GM23338 (cell line): ENCODE results near the gene CSF2RB. TPM values are rescaled to one million over a fixed set of nuclear protein-coding genes. Genes with fewer than 3 reads are reported as not detected.

Experiments used
- ATAC-seq: fragments of 200-7000 bp; cut with Tn5 transposase; 3 replicates; pipeline ENCODE4 v1.9.1; 2020
- DNase-seq: peaks from one replicate; pipeline ENCODE4 v3.0.0-alpha.2; 2015; ENCODE audit warnings: low spot score
- H2AFZ ChIP-seq: fragments of 200-600 bp; sonication (generic); 2 replicates; pipeline ENCODE4 v1.8.0; 2016; ENCODE audit warnings: antibody characterized with exemption, mild to moderate bottlenecking, moderate library complexity
- H3F3A ChIP-seq: fragments of 200-600 bp; sonication (generic); replicated peaks from 2 replicates; pipeline ENCODE4 v1.8.0; 2017; ENCODE audit warnings: antibody characterized with exemption, mixed run types, low read depth
- H3K27ac ChIP-seq: fragments of 200-600 bp; sonication (generic); 2 replicates; pipeline ENCODE4 v1.6.1; 2016; ENCODE audit warnings: low read depth
- H3K27me3 ChIP-seq: fragments of 200-600 bp; sonication (generic); 2 replicates; pipeline ENCODE4 v1.8.0; 2016; ENCODE audit warnings: mild to moderate bottlenecking, mixed run types, moderate library complexity; ENCODE audit not compliant: insufficient read depth
- H3K36me3 ChIP-seq: fragments of 200-600 bp; sonication (generic); 2 replicates; pipeline ENCODE4 v1.8.0; 2016; ENCODE audit warnings: mild to moderate bottlenecking; ENCODE audit not compliant: insufficient read depth
- H3K4me1 ChIP-seq: fragments of 200-600 bp; sonication (generic); 2 replicates; pipeline ENCODE4 v1.8.0; 2016; ENCODE audit warnings: mild to moderate bottlenecking, moderate library complexity; ENCODE audit not compliant: insufficient read depth
- H3K4me2 ChIP-seq: fragments of 200-600 bp; sonication (generic); 2 replicates; pipeline ENCODE4 v1.7.1; 2017; ENCODE audit warnings: mixed run types
- H3K4me3 ChIP-seq: fragments of 200-600 bp; sonication (generic); 2 replicates; pipeline ENCODE4 v1.6.1; 2016; ENCODE audit warnings: mixed run types
- H3K79me2 ChIP-seq: fragments of 200-600 bp; sonication (generic); replicated peaks from 2 replicates; pipeline ENCODE4 v1.8.0; 2017; ENCODE audit warnings: mild to moderate bottlenecking; ENCODE audit not compliant: insufficient read depth
- H3K9me2 ChIP-seq: fragments of 200-600 bp; sonication (generic); 2 replicates; pipeline ENCODE4 v1.8.0; 2017; ENCODE audit not compliant: insufficient read depth
- H4K20me1 ChIP-seq: fragments of 200-600 bp; sonication (generic); replicated peaks from 2 replicates; pipeline ENCODE4 v1.8.0; 2017; ENCODE audit warnings: mild to moderate bottlenecking; ENCODE audit not compliant: insufficient read depth
- H3K27ac Mint-ChIP-seq: 2 replicates; pipeline ENCODE4 v1.8.0; 2020; ENCODE audit warnings: inconsistent platforms, mild to moderate bottlenecking, moderate library complexity, mixed read lengths
- H3K27me3 Mint-ChIP-seq: 3 replicates; pipeline ENCODE4 v1.8.0; 2022; ENCODE audit warnings: low read depth, mild to moderate bottlenecking, moderate library complexity, mixed read lengths, inconsistent platforms; ENCODE audit not compliant: insufficient read depth, poor library complexity
- H3K36me3 Mint-ChIP-seq: 3 replicates; pipeline ENCODE4 v1.8.0; 2021; ENCODE audit warnings: low read depth, mild to moderate bottlenecking, inconsistent platforms, moderate library complexity, mixed read lengths
- H3K4me1 Mint-ChIP-seq: 3 replicates; pipeline ENCODE4 v1.8.0; 2020; ENCODE audit warnings: mild to moderate bottlenecking, inconsistent platforms, mixed read lengths
- H3K4me3 Mint-ChIP-seq: 3 replicates; pipeline ENCODE4 v1.8.0; 2021; ENCODE audit warnings: moderate library complexity, mild to moderate bottlenecking, inconsistent platforms, mixed read lengths
- H3K9me3 Mint-ChIP-seq: 3 replicates; pipeline ENCODE4 v1.8.0; 2020; ENCODE audit warnings: moderate library complexity, mild to moderate bottlenecking, inconsistent platforms, mixed read lengths
- STAT1 ChIP-seq: IDR thresholded peaks from one replicate; pipeline ENCODE4 v1.6.1; 2016; ENCODE audit warnings: antibody characterized with exemption; ENCODE audit not compliant: unreplicated experiment
- ZNF331 ChIP-seq: fragments of 250-450 bp; sonication (Bioruptor Pico); IDR thresholded peaks from 2 replicates; pipeline ENCODE4 v1.5.0; 2020; ENCODE audit warnings: low read depth, mild to moderate bottlenecking, moderate library complexity
- polyA plus RNA-seq: library from polyadenylated mRNA; unstranded; fragments of >200 nt; fragmentation: Nextera tagmentation; extraction: Ambion mirVana; gene quantifications from 2 replicates; pipeline ENCODE4 v1.2.1, GENCODE V29; 2016
- total RNA-seq: library from RNA; depleted of rRNA; stranded (reverse); fragments of >200 nt; shearing (Covaris generic); gene quantifications from 2 replicates; pipeline ENCODE4 v1.2.3, GENCODE V29; 2014
- TF ChIP-seq, protein P1 (sequence below): fragments of 250-450 bp; sonication (Bioruptor Pico); IDR thresholded peaks from 2 replicates; pipeline ENCODE4 v1.5.0; 2020; ENCODE audit warnings: mild to moderate bottlenecking, moderate library complexity

Gene CSF2RB
- total and polyA plus RNA-seq, 2 experiments from 2014 or later: not detected

DNA sequence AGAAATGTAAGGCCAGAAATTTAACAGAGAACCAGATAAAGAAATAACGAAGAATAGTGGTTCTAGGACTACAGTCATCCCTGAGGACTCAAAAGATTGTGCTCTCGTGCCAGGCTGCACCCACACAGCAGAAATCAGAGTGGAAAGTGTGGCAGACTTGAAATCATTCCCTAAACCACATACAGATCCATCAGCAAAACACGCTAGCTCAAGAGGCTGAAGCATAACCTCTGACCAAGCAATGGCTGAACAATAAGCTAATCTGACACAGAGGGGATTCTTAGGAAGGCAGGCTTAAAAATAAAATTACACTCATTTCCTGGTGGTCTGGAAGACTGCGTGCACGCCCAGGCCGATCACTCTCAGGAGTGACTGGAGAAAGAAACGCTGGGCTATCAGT, 33.7 kb upstream of the CSF2RB start:
- Histone ChIP-seq H3K4me3 (no peak overlapping the region), H3K79me2 (no peaks in the 10 kb centered on the region), H3F3A (no peaks in the 10 kb centered on the region), H2AFZ (no peak overlapping the region), H3K4me2 (no peak overlapping the region), H3K4me1 (peaks cover 3% of the 10 kb centered on the region; the same call in 1 of the 2 replicates), H3K36me3 (no peaks in the 10 kb centered on the region), H3K27ac (no peak overlapping the region), H3K9me2 (no peaks in the 10 kb centered on the region), H3K27me3 (no peaks in the 10 kb centered on the region), H4K20me1 (no peaks in the 10 kb centered on the region)
- Mint-ChIP-seq H3K9me3 (peaks cover 11% of the 10 kb centered on the region), H3K36me3 (peaks cover 7% of the 10 kb centered on the region; the same call in 2 of the 3 replicates), H3K27ac (no peak overlapping the region), H3K4me3 (no peak overlapping the region), H3K27me3 (peaks cover 6% of the 10 kb centered on the region), H3K4me1 (peaks cover 8% of the 10 kb centered on the region; the same call in 2 of the 3 replicates)
- DNase-seq (no peak), ATAC-seq (no peak)
- TF ChIP-seq ZNF331 (no peak), STAT1 (no peak)

DNA sequence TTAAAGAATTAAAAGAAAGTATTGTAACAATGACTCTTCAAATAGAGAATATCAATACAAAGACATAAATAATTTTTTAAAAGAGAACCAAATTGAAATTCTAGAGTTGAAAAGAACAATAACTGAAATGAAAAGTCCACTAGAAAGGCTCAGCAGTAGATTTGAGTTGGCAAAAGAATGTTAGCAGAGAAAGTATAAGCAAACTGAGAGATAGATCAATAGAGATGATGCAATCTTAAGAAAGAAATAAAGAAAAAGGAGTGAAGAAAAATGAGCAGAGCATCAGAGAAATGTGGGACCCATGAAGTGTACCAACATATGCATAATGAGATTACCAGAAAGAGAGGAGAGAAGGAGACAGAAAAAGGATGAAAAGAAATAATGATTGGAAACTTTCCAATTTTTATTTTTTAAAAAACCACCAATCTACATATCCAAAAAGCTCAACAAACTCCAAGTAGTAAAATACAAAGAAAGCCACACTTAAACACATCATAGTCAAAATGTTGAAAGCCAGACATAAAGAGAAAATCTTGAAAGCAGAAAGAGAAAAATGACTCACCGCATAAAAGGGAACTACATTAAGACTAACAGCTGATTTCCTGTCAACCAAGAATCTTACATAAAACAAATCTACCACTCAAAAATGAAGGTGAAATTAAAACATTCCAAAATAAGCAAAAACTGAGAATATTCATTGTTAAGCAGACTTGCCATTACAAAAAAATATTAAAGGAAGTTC, 31.8 kb upstream of the CSF2RB start:
- Histone ChIP-seq H3K27me3 (no peaks in the 10 kb centered on the region), H3K4me1 (peaks cover 6% of the 10 kb centered on the region), H3K36me3 (no peaks in the 10 kb centered on the region), H3K4me2 (no peak overlapping the region), H2AFZ (no peak overlapping the region), H3K9me2 (no peaks in the 10 kb centered on the region), H3K27ac (no peak overlapping the region), H4K20me1 (no peaks in the 10 kb centered on the region), H3K79me2 (no peaks in the 10 kb centered on the region), H3K4me3 (no peak overlapping the region), H3F3A (no peaks in the 10 kb centered on the region)
- Mint-ChIP-seq H3K4me3 (no peak overlapping the region), H3K36me3 (peaks cover 7% of the 10 kb centered on the region; the same call in 2 of the 3 replicates), H3K27ac (no peak overlapping the region), H3K4me1 (peaks cover 16% of the 10 kb centered on the region; the same call in 2 of the 3 replicates), H3K9me3 (peaks cover 11% of the 10 kb centered on the region), H3K27me3 (peaks cover 6% of the 10 kb centered on the region)
- ATAC-seq (no peak), DNase-seq (no peak)
- TF ChIP-seq, protein P1, sequence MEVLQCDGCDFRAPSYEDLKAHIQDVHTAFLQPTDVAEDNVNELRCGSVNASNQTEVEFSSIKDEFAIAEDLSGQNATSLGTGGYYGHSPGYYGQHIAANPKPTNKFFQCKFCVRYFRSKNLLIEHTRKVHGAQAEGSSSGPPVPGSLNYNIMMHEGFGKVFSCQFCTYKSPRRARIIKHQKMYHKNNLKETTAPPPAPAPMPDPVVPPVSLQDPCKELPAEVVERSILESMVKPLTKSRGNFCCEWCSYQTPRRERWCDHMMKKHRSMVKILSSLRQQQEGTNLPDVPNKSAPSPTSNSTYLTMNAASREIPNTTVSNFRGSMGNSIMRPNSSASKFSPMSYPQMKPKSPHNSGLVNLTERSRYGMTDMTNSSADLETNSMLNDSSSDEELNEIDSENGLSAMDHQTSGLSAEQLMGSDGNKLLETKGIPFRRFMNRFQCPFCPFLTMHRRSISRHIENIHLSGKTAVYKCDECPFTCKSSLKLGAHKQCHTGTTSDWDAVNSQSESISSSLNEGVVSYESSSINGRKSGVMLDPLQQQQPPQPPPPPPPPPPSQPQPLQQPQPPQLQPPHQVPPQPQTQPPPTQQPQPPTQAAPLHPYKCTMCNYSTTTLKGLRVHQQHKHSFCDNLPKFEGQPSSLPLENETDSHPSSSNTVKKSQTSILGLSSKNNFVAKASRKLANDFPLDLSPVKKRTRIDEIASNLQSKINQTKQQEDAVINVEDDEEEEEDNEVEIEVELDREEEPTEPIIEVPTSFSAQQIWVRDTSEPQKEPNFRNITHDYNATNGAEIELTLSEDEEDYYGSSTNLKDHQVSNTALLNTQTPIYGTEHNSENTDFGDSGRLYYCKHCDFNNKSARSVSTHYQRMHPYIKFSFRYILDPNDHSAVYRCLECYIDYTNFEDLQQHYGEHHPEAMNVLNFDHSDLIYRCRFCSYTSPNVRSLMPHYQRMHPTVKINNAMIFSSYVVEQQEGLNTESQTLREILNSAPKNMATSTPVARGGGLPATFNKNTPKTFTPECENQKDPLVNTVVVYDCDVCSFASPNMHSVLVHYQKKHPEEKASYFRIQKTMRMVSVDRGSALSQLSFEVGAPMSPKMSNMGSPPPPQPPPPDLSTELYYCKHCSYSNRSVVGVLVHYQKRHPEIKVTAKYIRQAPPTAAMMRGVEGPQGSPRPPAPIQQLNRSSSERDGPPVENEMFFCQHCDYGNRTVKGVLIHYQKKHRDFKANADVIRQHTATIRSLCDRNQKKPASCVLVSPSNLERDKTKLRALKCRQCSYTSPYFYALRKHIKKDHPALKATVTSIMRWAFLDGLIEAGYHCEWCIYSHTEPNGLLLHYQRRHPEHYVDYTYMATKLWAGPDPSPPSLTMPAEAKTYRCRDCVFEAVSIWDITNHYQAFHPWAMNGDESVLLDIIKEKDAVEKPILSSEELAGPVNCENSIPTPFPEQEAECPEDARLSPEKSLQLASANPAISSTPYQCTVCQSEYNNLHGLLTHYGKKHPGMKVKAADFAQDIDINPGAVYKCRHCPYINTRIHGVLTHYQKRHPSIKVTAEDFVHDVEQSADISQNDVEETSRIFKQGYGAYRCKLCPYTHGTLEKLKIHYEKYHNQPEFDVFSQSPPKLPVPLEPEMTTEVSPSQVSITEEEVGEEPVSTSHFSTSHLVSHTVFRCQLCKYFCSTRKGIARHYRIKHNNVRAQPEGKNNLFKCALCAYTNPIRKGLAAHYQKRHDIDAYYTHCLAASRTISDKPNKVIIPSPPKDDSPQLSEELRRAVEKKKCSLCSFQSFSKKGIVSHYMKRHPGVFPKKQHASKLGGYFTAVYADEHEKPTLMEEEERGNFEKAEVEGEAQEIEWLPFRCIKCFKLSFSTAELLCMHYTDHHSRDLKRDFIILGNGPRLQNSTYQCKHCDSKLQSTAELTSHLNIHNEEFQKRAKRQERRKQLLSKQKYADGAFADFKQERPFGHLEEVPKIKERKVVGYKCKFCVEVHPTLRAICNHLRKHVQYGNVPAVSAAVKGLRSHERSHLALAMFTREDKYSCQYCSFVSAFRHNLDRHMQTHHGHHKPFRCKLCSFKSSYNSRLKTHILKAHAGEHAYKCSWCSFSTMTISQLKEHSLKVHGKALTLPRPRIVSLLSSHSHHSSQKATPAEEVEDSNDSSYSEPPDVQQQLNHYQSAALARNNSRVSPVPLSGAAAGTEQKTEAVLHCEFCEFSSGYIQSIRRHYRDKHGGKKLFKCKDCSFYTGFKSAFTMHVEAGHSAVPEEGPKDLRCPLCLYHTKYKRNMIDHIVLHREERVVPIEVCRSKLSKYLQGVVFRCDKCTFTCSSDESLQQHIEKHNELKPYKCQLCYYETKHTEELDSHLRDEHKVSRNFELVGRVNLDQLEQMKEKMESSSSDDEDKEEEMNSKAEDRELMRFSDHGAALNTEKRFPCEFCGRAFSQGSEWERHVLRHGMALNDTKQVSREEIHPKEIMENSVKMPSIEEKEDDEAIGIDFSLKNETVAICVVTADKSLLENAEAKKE (CRISPR knock-in tag): no peak
- TF ChIP-seq STAT1: no peak
